Measurements from ENCODE around the gene ME2. TPM values are rescaled to one million over a fixed set of nuclear protein-coding genes. Genes with fewer than 3 reads are reported as not detected.

ME2 gene
- total RNA-seq, 2 experiments from 2014 or later = 138 to 141 TPM

GRCh38 chr18:50924372-50924771 lies 45.5 kb downstream of the ME2 start:
- H3K36me3 Mint-ChIP-seq (ENCODE audit: low read depth) = peaks cover 56% of the 10 kb centered on the region
- H3K27ac Mint-ChIP-seq = no peak overlapping the region

GRCh38 chr18:50926521-50926920 lies 47.6 kb downstream of the ME2 start:
- ChIA-PET CTCF (interaction anchor here (1.0 kb wide), 1 partner anchor 106 kb away, joined by 3 read pairs; no protein-coding TSS in a partner anchor), POLR2A (no interaction called here)
- TF ChIP-seq, protein P1, sequence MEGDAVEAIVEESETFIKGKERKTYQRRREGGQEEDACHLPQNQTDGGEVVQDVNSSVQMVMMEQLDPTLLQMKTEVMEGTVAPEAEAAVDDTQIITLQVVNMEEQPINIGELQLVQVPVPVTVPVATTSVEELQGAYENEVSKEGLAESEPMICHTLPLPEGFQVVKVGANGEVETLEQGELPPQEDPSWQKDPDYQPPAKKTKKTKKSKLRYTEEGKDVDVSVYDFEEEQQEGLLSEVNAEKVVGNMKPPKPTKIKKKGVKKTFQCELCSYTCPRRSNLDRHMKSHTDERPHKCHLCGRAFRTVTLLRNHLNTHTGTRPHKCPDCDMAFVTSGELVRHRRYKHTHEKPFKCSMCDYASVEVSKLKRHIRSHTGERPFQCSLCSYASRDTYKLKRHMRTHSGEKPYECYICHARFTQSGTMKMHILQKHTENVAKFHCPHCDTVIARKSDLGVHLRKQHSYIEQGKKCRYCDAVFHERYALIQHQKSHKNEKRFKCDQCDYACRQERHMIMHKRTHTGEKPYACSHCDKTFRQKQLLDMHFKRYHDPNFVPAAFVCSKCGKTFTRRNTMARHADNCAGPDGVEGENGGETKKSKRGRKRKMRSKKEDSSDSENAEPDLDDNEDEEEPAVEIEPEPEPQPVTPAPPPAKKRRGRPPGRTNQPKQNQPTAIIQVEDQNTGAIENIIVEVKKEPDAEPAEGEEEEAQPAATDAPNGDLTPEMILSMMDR (IDR thresholded peaks at IDR 0.05) = no peak
- H3K36me3 Mint-ChIP-seq (ENCODE audit: low read depth) = peaks cover 45% of the 10 kb centered on the region
- H3K27ac Mint-ChIP-seq = no peak overlapping the region
- no peaks in the 10 kb centered on the region for H3K4me1 Mint-ChIP-seq (ENCODE audit: low read depth)
- DNase-seq (no peak), ATAC-seq (no peak)
- no peak overlapping the region for H3K4me3 Mint-ChIP-seq
- no peaks in the 10 kb centered on the region for H3K27me3 Mint-ChIP-seq
- peaks cover 6% of the 10 kb centered on the region for H3K9me3 Mint-ChIP-seq
- intact Hi-C loops (cut with micrococcal nuclease) = no loop called here

More at GRCh38 chr18:50924372-50924771, 45.5 kb downstream of the ME2 start:
- Mint-ChIP-seq H3K4me1 (ENCODE audit: low read depth) (no peaks in the 10 kb centered on the region), H3K9me3 (peaks cover 6% of the 10 kb centered on the region), H3K27me3 (no peaks in the 10 kb centered on the region), H3K4me3 (no peak overlapping the region)
- intact Hi-C loops (cut with micrococcal nuclease) = no loop called here
- ATAC-seq (no peak), DNase-seq (no peak)
- ChIA-PET POLR2A (no interaction called here), CTCF (no interaction called here)
- TF ChIP-seq, protein P1 (IDR thresholded peaks at IDR 0.05) = no peak

- Mint-ChIP-seq H3K9me3 (peaks cover 6% of the 10 kb centered on the region), H3K27me3 (no peaks in the 10 kb centered on the region), H3K36me3 (ENCODE audit: low read depth) (peaks cover 34% of the 10 kb centered on the region), H3K4me3 (no peak overlapping the region), H3K4me1 (ENCODE audit: low read depth) (no peaks in the 10 kb centered on the region), H3K27ac (no peak overlapping the region)
- CTCF ChIA-PET = no interaction called here
- DNase-seq (no peak), ATAC-seq (no peak)
- intact Hi-C loops (cut with micrococcal nuclease) = no loop called here
- POLR2A ChIA-PET = no interaction called here
- TF ChIP-seq, protein P1 (IDR thresholded peaks at IDR 0.05) = no peak
Observed at GRCh38 chr18:50928551-50928950, 49.6 kb downstream of the ME2 start.

- H3K4me3 Mint-ChIP-seq = no peak overlapping the region
- intact Hi-C loops (cut with micrococcal nuclease) = no loop called here
Observed at GRCh38 chr18:50933684-50934083, 54.8 kb downstream of the ME2 start.

DNA sequence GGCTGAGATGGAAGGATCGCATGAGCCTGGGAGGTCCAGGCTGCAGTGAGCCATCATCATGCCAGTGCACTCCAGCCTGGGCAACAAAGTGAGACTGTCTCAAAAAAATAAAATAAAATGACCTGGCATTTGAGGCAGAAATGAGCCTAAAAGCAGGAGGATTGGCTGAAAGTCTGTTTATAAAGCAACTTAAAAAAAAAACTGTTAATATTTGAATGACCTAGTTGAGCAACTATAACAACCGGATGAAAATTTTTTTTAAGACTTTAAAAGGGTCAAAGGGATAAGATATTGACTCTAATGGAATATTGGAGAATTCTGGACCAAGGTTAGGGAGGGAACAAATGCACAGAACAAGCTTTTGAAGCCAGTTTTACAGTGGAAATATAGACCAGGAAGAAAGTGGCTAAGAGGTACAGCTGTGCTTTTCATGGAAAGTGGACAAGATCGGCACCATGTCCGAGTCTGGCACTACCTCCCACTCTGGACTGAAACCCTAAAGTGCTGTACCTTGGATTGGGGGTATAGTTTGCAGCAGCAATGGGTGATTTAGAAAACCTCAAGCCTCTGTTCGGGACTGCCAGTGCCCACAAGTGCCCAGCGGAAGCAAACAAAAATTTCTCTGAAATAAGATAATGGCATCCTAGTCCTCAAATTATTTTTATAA lies 55.8 kb downstream of the ME2 start:
- TF ChIP-seq, protein P1 (IDR thresholded peaks at IDR 0.05) = no peak
- no peak overlapping the region for H3K4me3 Mint-ChIP-seq
- DNase-seq = no peak
- ChIA-PET CTCF (interaction anchor here (1.4 kb wide), 1 partner anchor 114 kb away, joined by 4 read pairs; no protein-coding TSS in a partner anchor), POLR2A (no interaction called here)
- H3K4me1 Mint-ChIP-seq (ENCODE audit: low read depth) = peaks cover 5% of the 10 kb centered on the region
- no peaks in the 10 kb centered on the region for H3K9me3 Mint-ChIP-seq
- H3K27me3 Mint-ChIP-seq = no peaks in the 10 kb centered on the region
- intact Hi-C loops (cut with micrococcal nuclease) = no loop called here
- no peak overlapping the region for H3K27ac Mint-ChIP-seq
- no peak for ATAC-seq
- H3K36me3 Mint-ChIP-seq (ENCODE audit: low read depth) = peaks cover 16% of the 10 kb centered on the region

More at GRCh38 chr18:50933684-50934083, 54.8 kb downstream of the ME2 start:
- TF ChIP-seq, protein P1 (IDR thresholded peaks at IDR 0.05) = no peak
- ChIA-PET POLR2A (no interaction called here), CTCF (interaction anchor here (1.4 kb wide), 1 partner anchor 113 kb away, joined by 4 read pairs; no protein-coding TSS in a partner anchor)
- Mint-ChIP-seq H3K27ac (no peak overlapping the region), H3K36me3 (ENCODE audit: low read depth) (peaks cover 16% of the 10 kb centered on the region), H3K4me1 (ENCODE audit: low read depth) (peaks cover 5% of the 10 kb centered on the region), H3K9me3 (no peaks in the 10 kb centered on the region), H3K27me3 (no peaks in the 10 kb centered on the region)
- ATAC-seq (no peak), DNase-seq (no peak)

All from activated CD8-positive, alpha-beta T cell treated with anti-CD3 and anti-CD28 coated beads for 36 hours (primary cell).